Endometrium (tissue), 2 donors: Measurements from ENCODE around the gene STEAP4.

Source experiments
- FAIRE-seq: peaks from 2 replicates; lab custom pipeline; 2012; peaks lifted over from hg19 to GRCh38; lab: Jason Lieb, UNC
- donor health status: control.
- donor health status: control.

The STEAP4 gene

GRCh38 chr7:88306590-88307048 lies at the start of gene STEAP4:
Gene STEAP4, minus strand, starts transcription at chr7:88306894. Its CDS starts 22,625 bp downstream, at chr7:88284269.
- no peak for FAIRE-seq

- FAIRE-seq = no peak
Measured at GRCh38 chr7:88355011-88355410, 48.3 kb upstream of the STEAP4 start.

GRCh38 chr7:88350118-88350517 lies 43.4 kb upstream of the STEAP4 start:
- no peak for FAIRE-seq

GRCh38 chr7:88347517-88347916 lies 40.8 kb upstream of the STEAP4 start:
- FAIRE-seq = no peak

GRCh38 chr7:88347090-88347489 lies 40.4 kb upstream of the STEAP4 start:
- FAIRE-seq = no peak

- FAIRE-seq = no peak
Measured at GRCh38 chr7:88346357-88346756, 39.7 kb upstream of the STEAP4 start.

- peak; percentile 43 for FAIRE-seq
Measured at GRCh38 chr7:88344956-88345832, 38.5 kb upstream of the STEAP4 start.

GRCh38 chr7:88344271-88344670 lies 37.6 kb upstream of the STEAP4 start:
- FAIRE-seq = no peak

- FAIRE-seq = no peak
Measured at GRCh38 chr7:88339195-88339922, 32.7 kb upstream of the STEAP4 start.

GRCh38 chr7:88338503-88338902 lies 31.8 kb upstream of the STEAP4 start:
- no peak for FAIRE-seq

- FAIRE-seq = no peak
Measured at GRCh38 chr7:88337572-88337971, 30.9 kb upstream of the STEAP4 start.

GRCh38 chr7:88331322-88331721 lies 24.6 kb upstream of the STEAP4 start:
- FAIRE-seq = peak; percentile 93

- no peak for FAIRE-seq
Measured at GRCh38 chr7:88329532-88330463, 23.1 kb upstream of the STEAP4 start.

- no peak for FAIRE-seq
Measured at GRCh38 chr7:88328787-88329186, 22.1 kb upstream of the STEAP4 start.

- no peak for FAIRE-seq
Measured at GRCh38 chr7:88324699-88325098, 18.0 kb upstream of the STEAP4 start.

- FAIRE-seq = no peak
Measured at GRCh38 chr7:88322151-88322550, 15.5 kb upstream of the STEAP4 start.

GRCh38 chr7:88321694-88322093 lies 15.0 kb upstream of the STEAP4 start:
- no peak for FAIRE-seq

- FAIRE-seq = no peak
Measured at GRCh38 chr7:88318196-88318595, 11.5 kb upstream of the STEAP4 start.

- FAIRE-seq = no peak
Measured at GRCh38 chr7:88317422-88317821, 10.7 kb upstream of the STEAP4 start.

GRCh38 chr7:88316456-88316855 lies 9.8 kb upstream of the STEAP4 start:
- no peak for FAIRE-seq

- no peak for FAIRE-seq
Measured at GRCh38 chr7:88315522-88315921, 8.8 kb upstream of the STEAP4 start.

GRCh38 chr7:88314061-88314491 lies 7.4 kb upstream of the STEAP4 start:
- no peak for FAIRE-seq
